ENCODE measurements around the gene VPS45. TPM values are rescaled to one million over a fixed set of nuclear protein-coding genes. Genes with fewer than 3 reads are reported as not detected.
"Not testable (repeated sequence)": the region's sequence is repeated elsewhere in the genome, so short reads cannot be mapped to it uniquely, and the experiment has no call there.

VPS45 gene, protein sequence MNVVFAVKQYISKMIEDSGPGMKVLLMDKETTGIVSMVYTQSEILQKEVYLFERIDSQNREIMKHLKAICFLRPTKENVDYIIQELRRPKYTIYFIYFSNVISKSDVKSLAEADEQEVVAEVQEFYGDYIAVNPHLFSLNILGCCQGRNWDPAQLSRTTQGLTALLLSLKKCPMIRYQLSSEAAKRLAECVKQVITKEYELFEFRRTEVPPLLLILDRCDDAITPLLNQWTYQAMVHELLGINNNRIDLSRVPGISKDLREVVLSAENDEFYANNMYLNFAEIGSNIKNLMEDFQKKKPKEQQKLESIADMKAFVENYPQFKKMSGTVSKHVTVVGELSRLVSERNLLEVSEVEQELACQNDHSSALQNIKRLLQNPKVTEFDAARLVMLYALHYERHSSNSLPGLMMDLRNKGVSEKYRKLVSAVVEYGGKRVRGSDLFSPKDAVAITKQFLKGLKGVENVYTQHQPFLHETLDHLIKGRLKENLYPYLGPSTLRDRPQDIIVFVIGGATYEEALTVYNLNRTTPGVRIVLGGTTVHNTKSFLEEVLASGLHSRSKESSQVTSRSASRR
- 35.3 and 43.2 TPM in 2 replicates for total RNA-seq (2014; rRNA removed; shearing (Covaris generic))

DNA sequence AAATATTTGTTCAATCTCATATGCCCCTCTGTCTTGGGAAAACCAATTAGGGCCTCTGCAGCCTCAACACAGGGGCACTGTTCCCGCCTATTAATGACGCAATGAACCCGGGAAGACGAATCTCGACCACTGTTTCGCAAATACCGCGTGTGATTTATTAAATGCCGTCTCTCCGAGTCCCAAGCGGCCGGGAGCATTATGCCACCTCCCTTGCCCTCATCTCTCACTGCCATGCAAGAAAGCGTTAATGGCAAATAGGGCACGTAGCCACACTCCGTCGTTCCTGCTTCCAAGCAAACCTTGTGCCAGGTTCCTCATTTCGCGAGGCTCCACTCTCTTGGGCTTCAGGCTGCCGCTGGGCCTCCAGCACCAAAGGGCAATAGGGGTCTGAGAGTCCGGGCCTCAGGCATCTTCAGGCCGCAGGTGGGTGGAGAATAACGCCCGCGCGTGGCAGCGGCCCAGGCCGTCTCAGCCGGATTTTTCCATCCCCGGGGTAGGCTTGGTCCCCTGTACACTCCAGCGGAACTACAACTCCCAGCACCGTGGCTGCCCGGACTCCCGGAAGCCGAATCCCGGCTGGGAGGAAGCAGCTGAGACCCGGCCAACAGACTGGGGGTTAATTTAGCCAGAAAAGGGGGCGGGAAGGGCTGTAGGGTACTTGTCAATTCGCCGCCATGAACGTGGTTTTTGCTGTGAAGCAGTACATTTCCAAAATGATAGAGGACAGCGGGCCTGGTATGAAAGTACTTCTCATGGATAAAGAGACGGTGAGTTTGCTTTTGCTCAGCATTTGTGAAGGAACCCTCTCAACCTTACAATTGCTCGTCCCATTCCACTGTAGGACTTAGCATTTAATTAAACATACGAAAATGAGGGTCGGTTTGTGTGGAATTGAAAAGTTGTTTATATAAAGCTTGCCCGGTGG lies at the start of gene VPS45:
TSS of gene VPS45 (plus strand) at position 593 of the 925 bp plus-strand sequence. CDS start at position 675, 82 bp downstream.
- in situ Hi-C loops (cut with HindIII; ENCODE audit: low sequenced_read_pairs), result loop anchor here (25.0 kb wide), 1 partner anchor 180 kb away; the partner anchor contains the start of gene BOLA1
- DNase-seq (ENCODE audit: low spot score), result peak; percentile 95

DNA sequence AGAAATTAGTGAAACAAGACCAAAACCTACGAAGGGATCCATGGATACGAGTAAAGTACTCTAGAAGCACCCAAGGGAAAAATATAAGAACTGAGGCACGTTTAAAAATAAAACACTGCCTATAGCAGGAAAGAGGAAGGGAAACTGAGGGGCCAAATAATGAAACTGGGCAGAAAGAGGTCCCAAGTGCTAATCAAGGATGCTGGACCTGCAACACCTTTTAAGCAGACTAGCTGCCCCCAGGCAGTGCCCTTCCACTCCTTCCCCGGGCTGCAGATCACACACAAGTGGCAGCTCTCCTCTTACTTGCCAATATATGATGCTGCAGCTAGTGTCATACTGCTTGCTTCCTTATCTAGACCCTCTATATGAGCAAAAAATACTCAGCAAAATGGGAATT lies 49.4 kb upstream of the VPS45 start:
- no peak for DNase-seq (ENCODE audit: low spot score)
- in situ Hi-C loops (cut with HindIII; ENCODE audit: low sequenced_read_pairs), result no loop called here

DNA sequence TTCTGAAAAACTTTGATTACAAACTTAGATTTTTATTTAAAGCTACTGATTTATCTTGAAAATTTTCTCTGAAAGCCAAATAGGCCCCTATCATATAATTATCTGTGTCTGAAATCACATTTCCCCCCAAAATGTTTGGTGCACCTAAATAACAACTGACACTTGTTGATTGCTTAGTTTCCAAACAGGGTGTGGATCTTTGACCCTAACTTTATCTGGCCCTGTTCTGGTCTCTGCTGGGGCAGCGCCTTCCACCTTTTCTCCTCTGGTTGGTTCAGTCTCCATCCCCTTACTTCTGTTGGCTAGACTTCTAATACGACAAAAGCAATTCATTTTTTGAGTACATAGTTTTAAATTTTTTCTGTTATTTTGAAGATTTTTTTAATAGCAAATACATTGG lies 46.9 kb upstream of the VPS45 start:
- no peak for DNase-seq (ENCODE audit: low spot score)
- in situ Hi-C loops (cut with HindIII; ENCODE audit: low sequenced_read_pairs), result no loop called here

DNA sequence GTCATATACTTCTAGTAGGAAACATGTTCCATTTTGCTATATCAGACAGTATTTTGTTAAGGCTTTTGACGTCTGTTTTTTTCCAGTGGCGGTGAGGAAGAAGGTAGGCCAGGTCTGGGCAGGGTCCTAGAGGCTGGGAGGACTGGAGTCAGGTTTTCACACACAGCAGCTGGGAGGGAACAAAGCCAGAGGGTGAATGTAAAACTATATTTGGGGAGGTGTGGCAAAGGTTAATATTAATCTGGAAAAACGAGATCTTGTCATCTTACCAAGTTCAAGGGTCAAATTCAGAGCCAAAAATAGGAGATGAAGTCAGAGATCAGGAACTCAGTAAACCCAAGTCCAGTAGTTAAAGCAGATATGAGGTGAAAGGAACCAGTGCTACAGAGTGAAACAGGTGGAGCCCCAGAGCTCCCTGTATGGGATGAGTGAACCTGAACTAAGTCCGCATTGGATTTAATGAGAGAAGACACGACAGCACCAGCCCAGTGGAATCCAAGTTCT lies 46.3 kb upstream of the VPS45 start:
- no peak for DNase-seq (ENCODE audit: low spot score)
- in situ Hi-C loops (cut with HindIII; ENCODE audit: low sequenced_read_pairs), result no loop called here

DNA sequence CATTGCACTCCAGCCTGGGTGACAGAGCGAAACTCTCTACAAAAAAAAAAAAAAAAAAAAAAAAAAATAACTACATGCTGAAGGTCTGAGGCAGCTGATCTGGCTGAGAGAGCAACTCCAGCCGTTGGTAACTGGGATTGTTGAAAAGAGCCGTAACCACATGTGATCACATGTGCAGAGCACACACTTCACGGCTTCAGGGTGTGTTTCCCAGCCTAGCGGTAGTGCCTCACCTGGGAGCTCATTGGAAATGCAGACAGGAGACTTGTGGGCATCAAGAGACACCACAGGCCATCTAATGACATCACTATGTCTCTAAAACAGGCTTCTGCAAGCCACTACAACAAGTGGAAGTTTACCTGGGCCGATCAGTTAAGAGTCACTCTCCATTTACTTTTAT lies 45.2 kb upstream of the VPS45 start:
- in situ Hi-C loops (cut with HindIII; ENCODE audit: low sequenced_read_pairs), result no loop called here

DNA sequence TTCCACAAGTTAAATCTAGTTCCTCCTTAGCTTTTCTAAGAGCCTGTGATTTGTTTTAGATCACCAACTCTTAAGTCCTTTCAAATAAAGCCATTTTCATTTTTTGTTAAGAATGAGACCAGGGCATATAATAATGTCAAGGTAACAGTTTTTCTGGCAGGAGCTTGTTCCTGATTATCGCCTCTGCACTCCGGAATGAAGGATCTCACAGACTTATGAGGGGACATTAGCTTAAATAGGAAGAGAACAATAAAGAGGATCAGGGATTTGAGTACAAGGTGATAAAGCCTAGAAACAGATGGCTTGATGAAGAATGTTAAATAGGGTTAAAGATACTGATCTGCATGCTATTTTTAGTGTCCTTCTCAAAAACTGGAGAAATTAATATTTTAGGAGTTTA lies 43.4 kb upstream of the VPS45 start:
- in situ Hi-C loops (cut with HindIII; ENCODE audit: low sequenced_read_pairs), result no loop called here

More for the DNA sequence above, 45.2 kb upstream of the VPS45 start:
- DNase-seq (ENCODE audit: low spot score), result no peak

DNA sequence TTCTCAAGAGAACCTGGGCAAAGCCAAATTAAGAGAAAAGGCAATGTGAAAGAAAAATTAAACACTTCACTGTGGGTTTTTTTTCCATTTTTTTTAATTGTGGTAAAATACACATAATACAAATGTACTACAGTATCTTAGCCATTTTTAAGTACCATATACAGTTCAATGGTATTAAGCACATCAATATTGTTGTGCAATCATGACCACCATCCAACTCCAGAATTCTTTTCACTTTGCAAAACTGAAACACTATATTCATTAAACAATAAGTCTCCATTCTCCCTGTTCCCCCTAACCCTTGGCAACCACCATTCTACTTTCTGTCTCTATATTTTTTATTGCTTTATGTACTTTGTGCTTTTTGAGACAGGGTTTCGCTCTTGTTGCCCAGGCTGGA lies 39.3 kb upstream of the VPS45 start:
- in situ Hi-C loops (cut with HindIII; ENCODE audit: low sequenced_read_pairs), result no loop called here
- no peak for DNase-seq (ENCODE audit: low spot score)

More for the DNA sequence above, 43.4 kb upstream of the VPS45 start:
- no peak for DNase-seq (ENCODE audit: low spot score)

DNA sequence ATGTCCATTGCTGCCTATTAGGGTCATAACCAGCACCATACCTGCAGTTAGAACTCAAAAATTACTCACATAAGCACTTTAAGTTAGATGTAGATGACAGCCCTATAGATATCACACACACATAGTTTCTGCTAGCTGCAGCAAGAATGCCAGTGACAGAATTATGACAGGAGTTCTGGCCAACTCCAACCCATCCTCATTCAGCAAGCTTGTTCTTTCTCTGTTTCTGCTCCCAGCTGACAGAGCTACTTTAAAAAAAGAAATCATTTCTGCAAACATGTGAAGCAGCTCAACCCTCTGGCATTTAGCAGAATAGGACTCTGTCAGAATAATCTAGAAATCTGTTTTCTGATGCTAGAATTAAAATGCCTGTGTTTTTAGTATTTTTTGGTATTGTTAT lies 33.2 kb upstream of the VPS45 start:
- DNase-seq (ENCODE audit: low spot score), result no peak
- in situ Hi-C loops (cut with HindIII; ENCODE audit: low sequenced_read_pairs), result no loop called here

DNA sequence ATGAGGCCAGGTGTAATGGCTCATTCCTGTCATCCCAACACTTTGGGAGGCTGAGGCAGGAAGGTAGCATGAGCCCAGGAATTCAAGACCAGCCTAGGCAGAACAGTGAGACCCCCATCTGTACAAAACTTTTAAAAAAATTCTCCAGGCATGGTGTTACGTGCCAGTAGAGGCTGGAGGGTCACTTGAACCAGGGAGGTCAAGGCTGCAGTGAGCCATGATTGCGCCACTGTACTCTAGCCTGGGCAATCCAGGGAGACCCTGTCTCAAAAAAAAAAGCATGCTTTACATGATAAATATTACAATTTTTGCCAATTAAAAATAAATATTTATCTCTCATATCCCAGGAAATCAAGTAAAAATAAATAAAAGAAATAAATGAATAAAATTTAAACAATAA lies 17.6 kb upstream of the VPS45 start:
- in situ Hi-C loops (cut with HindIII; ENCODE audit: low sequenced_read_pairs), result loop anchor here (25.0 kb wide), 1 partner anchor 163 kb away; the partner anchor contains the start of gene BOLA1
- no peak for DNase-seq (ENCODE audit: low spot score)

DNA sequence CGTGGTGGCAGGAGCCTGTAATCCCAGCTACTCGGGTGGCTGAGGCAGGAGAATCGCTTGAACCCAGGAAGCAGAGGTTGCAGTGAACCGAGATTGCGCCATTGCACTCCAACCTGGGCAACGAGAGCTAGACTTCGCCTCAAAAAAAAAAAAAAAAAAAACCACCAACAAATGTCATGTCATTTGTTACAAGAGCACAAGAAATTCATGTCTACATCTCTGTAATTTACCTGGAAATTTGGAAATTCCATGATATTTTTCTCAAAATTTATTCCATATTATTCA lies 16.5 kb upstream of the VPS45 start:
- in situ Hi-C loops (cut with HindIII; ENCODE audit: low sequenced_read_pairs), result loop anchor here (25.0 kb wide), 1 partner anchor 164 kb away; the partner anchor contains the start of gene BOLA1

DNA sequence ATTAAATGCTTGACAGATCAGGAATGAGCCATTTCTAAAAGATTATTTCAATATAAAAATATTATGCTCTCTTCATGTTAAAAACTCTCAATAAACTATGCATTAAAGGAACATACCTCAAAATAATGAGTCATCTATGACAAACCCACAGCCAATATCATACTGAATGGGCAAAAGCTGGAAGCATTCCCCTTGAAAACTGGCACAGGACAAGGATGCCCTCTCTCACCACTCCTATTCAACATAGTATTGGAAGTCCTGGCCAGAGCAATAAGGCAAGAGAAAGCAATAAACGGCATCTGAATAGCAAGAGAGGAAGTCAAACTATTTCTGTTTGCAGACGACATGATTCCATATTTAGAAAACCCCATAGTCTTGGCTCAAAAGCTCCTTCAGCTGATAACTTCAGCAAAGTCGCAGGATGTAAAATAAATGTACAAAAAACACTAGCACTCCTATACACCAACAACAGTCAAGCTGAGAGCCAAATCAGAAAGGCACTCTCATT lies 15.6 kb upstream of the VPS45 start:
- DNase-seq (ENCODE audit: low spot score), result not testable (repeated sequence)
- in situ Hi-C loops (cut with HindIII; ENCODE audit: low sequenced_read_pairs), result loop anchor here (25.0 kb wide), 1 partner anchor 165 kb away; the partner anchor contains the start of gene BOLA1

More for the DNA sequence above, 16.5 kb upstream of the VPS45 start:
- no peak for DNase-seq (ENCODE audit: low spot score)

DNA sequence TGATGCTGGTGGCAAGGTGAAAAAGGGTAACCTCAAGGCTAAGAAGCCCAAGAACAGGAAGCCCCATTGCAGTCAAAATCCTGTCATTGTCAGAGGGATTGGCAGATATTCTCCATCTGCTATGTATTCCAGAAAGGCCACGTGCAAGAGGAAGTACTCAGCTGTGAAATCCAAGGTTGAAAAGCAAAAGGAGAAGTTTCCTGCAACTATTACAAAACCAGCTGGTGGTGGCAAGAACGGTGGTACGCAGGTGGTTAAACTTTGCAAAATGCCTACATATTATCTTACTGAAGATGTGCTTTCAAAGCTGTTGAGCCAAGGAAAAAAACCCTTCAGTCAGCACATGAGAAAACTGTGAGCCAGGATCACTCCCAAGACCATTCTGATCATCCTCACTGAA lies 13.7 kb upstream of the VPS45 start:
- no peak for DNase-seq (ENCODE audit: low spot score)
- in situ Hi-C loops (cut with HindIII; ENCODE audit: low sequenced_read_pairs), result loop anchor here (25.0 kb wide), 1 partner anchor 167 kb away; the partner anchor contains the start of gene BOLA1

DNA sequence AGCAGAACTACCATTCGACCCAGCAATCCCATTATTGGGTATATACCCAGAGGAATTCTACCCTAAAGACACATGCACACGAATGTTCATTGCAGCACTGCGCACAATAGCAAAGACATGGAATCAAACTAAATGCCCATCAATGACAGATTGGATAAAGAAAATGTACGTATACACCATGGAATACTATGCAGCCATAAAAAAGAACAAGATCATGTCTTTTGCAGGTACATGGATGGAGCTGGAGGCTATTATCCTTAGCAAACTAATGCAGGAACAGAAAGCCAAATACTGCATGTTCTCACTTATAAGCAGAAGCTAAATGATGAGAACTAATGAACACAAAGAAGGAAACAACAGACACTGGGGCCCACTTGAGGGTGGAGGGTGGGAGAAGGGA lies 12.1 kb upstream of the VPS45 start:
- in situ Hi-C loops (cut with HindIII; ENCODE audit: low sequenced_read_pairs), result loop anchor here (25.0 kb wide), 1 partner anchor 168 kb away; the partner anchor contains the start of gene BOLA1
- not testable (repeated sequence) for DNase-seq (ENCODE audit: low spot score)

DNA sequence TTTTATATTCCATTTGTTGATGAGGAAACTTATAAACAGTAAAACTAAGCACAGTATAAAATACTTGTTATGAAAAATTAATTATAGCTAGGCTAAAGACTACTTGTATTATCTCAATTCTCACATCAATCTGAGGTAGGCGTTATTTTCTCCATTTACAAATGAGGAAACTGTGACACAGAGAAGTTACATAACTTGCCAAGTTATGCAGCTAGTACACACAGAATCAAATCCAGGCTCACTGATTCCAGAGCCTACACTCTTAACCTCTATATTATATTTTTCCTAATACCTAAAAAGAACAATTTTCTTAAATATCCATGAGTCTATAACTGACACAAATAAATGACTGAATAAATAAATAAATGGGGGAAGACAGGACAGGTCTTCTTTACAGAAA lies 11.2 kb upstream of the VPS45 start:
- in situ Hi-C loops (cut with HindIII; ENCODE audit: low sequenced_read_pairs), result loop anchor here (25.0 kb wide), 1 partner anchor 169 kb away; the partner anchor contains the start of gene BOLA1
- DNase-seq (ENCODE audit: low spot score), result no peak

DNA sequence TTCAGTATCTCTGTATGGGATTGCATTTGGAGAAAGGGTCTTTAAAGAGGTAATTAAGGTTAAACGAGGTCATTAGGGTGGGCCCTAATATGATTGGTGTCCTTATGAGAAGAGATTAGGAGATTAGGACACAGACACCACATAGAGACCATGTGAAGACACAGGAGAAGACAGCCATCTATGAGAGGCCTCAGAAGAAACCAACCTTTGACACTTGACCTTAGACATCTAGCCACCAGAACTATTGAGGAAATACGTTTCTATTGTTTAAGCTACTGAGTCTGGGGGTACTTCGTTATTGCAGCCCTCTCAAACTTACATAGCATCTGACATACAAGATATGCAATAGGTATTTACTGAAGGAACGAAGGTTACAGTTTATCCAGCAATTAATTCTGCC lies 7.3 kb upstream of the VPS45 start:
- DNase-seq (ENCODE audit: low spot score), result no peak
- in situ Hi-C loops (cut with HindIII; ENCODE audit: low sequenced_read_pairs), result loop anchor here (25.0 kb wide), 1 partner anchor 173 kb away; the partner anchor contains the start of gene BOLA1

DNA sequence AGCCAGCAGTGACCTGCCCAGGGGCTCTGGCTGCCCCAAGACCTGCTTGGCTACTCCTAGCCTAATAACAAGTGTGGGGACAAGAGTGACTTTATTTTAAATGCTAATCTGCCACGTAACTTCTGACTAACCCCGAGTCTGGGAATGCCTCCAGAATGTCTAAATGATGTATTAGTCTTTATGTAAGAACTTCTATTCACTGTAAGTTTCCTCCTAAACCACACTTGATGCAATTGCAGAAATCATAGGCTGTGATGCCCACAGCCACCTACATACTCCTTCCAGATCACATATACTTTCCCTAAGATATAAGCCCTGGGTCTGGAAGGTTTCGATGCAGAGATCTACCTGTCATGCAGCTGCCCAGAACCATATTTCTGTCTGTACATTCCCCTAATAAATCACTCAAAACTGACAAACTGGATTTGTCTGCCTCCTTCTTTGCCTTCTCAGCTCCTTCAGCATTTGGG lies 5.9 kb upstream of the VPS45 start:
- in situ Hi-C loops (cut with HindIII; ENCODE audit: low sequenced_read_pairs), result loop anchor here (25.0 kb wide), 1 partner anchor 174 kb away; the partner anchor contains the start of gene BOLA1
- no peak for DNase-seq (ENCODE audit: low spot score)

DNA sequence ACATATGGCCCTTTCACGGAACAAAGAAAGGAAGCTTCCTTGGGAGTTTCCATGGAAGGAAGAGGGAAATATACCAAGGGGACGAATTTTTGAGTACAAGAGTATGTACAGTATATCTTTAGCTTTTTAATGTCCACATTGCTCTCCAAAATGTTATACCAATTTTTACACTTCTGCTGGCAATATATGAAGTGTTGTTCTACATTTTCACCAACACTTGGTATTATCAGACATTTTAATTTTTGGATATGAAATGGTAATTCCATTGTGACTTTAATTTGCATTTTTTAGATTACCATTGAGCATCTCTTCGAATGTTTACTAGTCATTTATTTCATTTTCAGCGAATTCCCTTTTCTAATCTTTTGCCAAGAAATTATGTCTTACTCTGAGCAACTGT lies 5.5 kb upstream of the VPS45 start:
- DNase-seq (ENCODE audit: low spot score), result no peak
- in situ Hi-C loops (cut with HindIII; ENCODE audit: low sequenced_read_pairs), result loop anchor here (25.0 kb wide), 1 partner anchor 175 kb away; the partner anchor contains the start of gene BOLA1

DNA sequence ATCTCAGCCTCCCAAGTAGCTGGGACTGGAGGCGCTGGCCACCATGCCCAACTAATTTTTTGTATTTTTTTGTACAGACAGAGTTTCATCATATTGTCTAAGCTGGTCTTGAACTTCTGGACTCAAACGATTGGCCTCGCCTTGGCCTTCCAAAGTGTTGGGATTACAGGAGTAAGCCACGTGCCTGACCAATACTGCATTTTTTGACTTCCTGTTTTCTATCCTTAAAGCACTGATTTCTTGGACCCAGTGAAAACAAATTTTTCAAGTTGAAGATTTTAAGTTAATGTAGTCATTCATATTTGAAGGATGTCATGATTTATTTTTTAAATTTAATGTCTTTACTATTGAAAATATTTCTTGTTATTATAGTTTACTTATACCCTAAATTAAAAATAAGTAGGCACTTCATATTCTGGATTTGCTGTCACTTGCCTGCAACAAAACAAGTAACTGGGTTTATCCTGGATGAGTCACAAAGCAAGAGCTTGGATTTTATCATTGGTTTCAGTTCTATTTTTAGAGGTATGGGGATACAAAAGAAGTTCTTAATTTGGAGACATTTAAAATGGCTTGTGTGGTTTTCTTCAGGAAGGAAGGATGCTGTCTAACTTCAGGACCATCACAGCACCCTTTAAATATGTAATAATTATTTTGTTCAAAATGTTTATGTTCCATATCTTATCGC lies 2.2 kb upstream of the VPS45 start:
- DNase-seq (ENCODE audit: low spot score), result no peak
- in situ Hi-C loops (cut with HindIII; ENCODE audit: low sequenced_read_pairs), result loop anchor here (25.0 kb wide), 1 partner anchor 178 kb away; the partner anchor contains the start of gene BOLA1
